Measurements from ENCODE around the gene GJC2. TPM values are rescaled to one million over a fixed set of nuclear protein-coding genes. Genes with fewer than 3 reads are reported as not detected.

The GJC2 gene
- total and polyA plus RNA-seq, 2 donors: 1.2 to 1.5 TPM

- H3K27ac ChIP-seq (ENCODE audit: low read depth in 1 of 2, low read length in 1 of 2): no peak overlapping the region
- WGBS: 90% methylated on average over 2 of the region's 2 CpGs
Observed at GRCh38 chr1:228123505-228123904, 26.2 kb upstream of the GJC2 start.

GRCh38 chr1:228125185-228125584 lies 24.5 kb upstream of the GJC2 start:
- Histone ChIP-seq H3K27me3 (ENCODE audit: control insufficient read depth in 2 of 2, insufficient read depth in 1 of 2, low read length in 1 of 2) (peaks cover 0 to 7% of the 10 kb centered on the region in 2 donors), H3K4me1 (ENCODE audit: control insufficient read depth in 2 of 2, insufficient read depth in 2 of 2, low read length in 2 of 2) (no peaks in the 10 kb centered on the region), H3K9me3 (ENCODE audit: control insufficient read depth in 2 of 2, insufficient read depth in 1 of 2, low read length in 1 of 2) (no peaks in the 10 kb centered on the region), H3K27ac (ENCODE audit: low read depth in 1 of 2, low read length in 1 of 2) (no peak overlapping the region), H3K4me3 (ENCODE audit: low read length in 2 of 2) (no peak overlapping the region), H3K36me3 (ENCODE audit: control insufficient read depth in 2 of 2, insufficient read depth in 2 of 2, low read length in 1 of 2) (no peaks in the 10 kb centered on the region)
- no peak for DNase-seq (ENCODE audit: low read depth in 6 of 9, low spot score in 9 of 9)
- 89% methylated on average over 5 of the region's 5 CpGs for WGBS

More at GRCh38 chr1:228123505-228123904, 26.2 kb upstream of the GJC2 start:
- no peaks in the 10 kb centered on the region for H3K36me3 ChIP-seq (ENCODE audit: control insufficient read depth in 2 of 2, insufficient read depth in 2 of 2, low read length in 1 of 2)
- no peaks in the 10 kb centered on the region for H3K4me1 ChIP-seq (ENCODE audit: control insufficient read depth in 2 of 2, insufficient read depth in 2 of 2, low read length in 2 of 2)
- H3K27me3 ChIP-seq (ENCODE audit: control insufficient read depth in 2 of 2, insufficient read depth in 1 of 2, low read length in 1 of 2): peaks cover 0 to 5% of the 10 kb centered on the region in 2 donors
- H3K4me3 ChIP-seq (ENCODE audit: low read length in 2 of 2): no peak overlapping the region
- peaks cover 0 to 3% of the 10 kb centered on the region in 2 donors for H3K9me3 ChIP-seq (ENCODE audit: control insufficient read depth in 2 of 2, insufficient read depth in 1 of 2, low read length in 1 of 2)
- no peak for DNase-seq (ENCODE audit: low read depth in 6 of 9, low spot score in 9 of 9)

GRCh38 chr1:228131766-228132165 lies 18.0 kb upstream of the GJC2 start:
- Histone ChIP-seq H3K9me3 (ENCODE audit: control insufficient read depth in 2 of 2, insufficient read depth in 1 of 2, low read length in 1 of 2) (no peaks in the 10 kb centered on the region), H3K4me1 (ENCODE audit: control insufficient read depth in 2 of 2, insufficient read depth in 2 of 2, low read length in 2 of 2) (peaks cover 2 to 9% of the 10 kb centered on the region in 2 donors), H3K27me3 (ENCODE audit: control insufficient read depth in 2 of 2, insufficient read depth in 1 of 2, low read length in 1 of 2) (peaks cover 0 to 10% of the 10 kb centered on the region in 2 donors), H3K36me3 (ENCODE audit: control insufficient read depth in 2 of 2, insufficient read depth in 2 of 2, low read length in 1 of 2) (no peaks in the 10 kb centered on the region), H3K4me3 (ENCODE audit: low read length in 2 of 2) (no peak overlapping the region), H3K27ac (ENCODE audit: low read depth in 1 of 2, low read length in 1 of 2) (no peak overlapping the region)
- DNase-seq (ENCODE audit: low read depth in 6 of 9, low spot score in 9 of 9): no peak
- 93% methylated on average over 2 of the region's 2 CpGs for WGBS

GRCh38 chr1:228134591-228134990 lies 15.1 kb upstream of the GJC2 start:
- H3K4me1 ChIP-seq (ENCODE audit: control insufficient read depth in 2 of 2, insufficient read depth in 2 of 2, low read length in 2 of 2): peaks cover 8 to 22% of the 10 kb centered on the region in 2 donors
- peaks cover 0 to 10% of the 10 kb centered on the region in 2 donors for H3K27me3 ChIP-seq (ENCODE audit: control insufficient read depth in 2 of 2, insufficient read depth in 1 of 2, low read length in 1 of 2)
- no peaks in the 10 kb centered on the region for H3K36me3 ChIP-seq (ENCODE audit: control insufficient read depth in 2 of 2, insufficient read depth in 2 of 2, low read length in 1 of 2)
- H3K27ac ChIP-seq (ENCODE audit: low read depth in 1 of 2, low read length in 1 of 2): no peak overlapping the region
- DNase-seq (ENCODE audit: low read depth in 6 of 9, low spot score in 9 of 9): no peak
- 95% methylated on average over 12 of the region's 12 CpGs for WGBS
- H3K9me3 ChIP-seq (ENCODE audit: control insufficient read depth in 2 of 2, insufficient read depth in 1 of 2, low read length in 1 of 2): no peaks in the 10 kb centered on the region
- H3K4me3 ChIP-seq (ENCODE audit: low read length in 2 of 2): no peak overlapping the region

- 80% methylated on average over 1 of the region's 1 CpG for WGBS
- Histone ChIP-seq H3K36me3 (ENCODE audit: control insufficient read depth in 2 of 2, insufficient read depth in 2 of 2, low read length in 1 of 2) (peaks cover 0 to 6% of the 10 kb centered on the region in 2 donors), H3K4me1 (ENCODE audit: control insufficient read depth in 2 of 2, insufficient read depth in 2 of 2, low read length in 2 of 2) (peaks cover 15 to 29% of the 10 kb centered on the region in 2 donors), H3K27me3 (ENCODE audit: control insufficient read depth in 2 of 2, insufficient read depth in 1 of 2, low read length in 1 of 2) (peaks cover 0 to 8% of the 10 kb centered on the region in 2 donors), H3K4me3 (ENCODE audit: low read length in 2 of 2) (no peak overlapping the region), H3K9me3 (ENCODE audit: control insufficient read depth in 2 of 2, insufficient read depth in 1 of 2, low read length in 1 of 2) (peaks cover 0 to 2% of the 10 kb centered on the region in 2 donors), H3K27ac (ENCODE audit: low read depth in 1 of 2, low read length in 1 of 2) (peak overlapping the region in 1 of 2 donors; percentile 6)
- peak in 1 of 9 donors; percentile 62 for DNase-seq (ENCODE audit: low read depth in 6 of 9, low spot score in 9 of 9)
Observed at GRCh38 chr1:228136901-228137300, 12.8 kb upstream of the GJC2 start.

GRCh38 chr1:228139406-228139930 lies 10.3 kb upstream of the GJC2 start:
- 26% methylated on average over 30 of the region's 30 CpGs for WGBS
- peak overlapping the region; percentile 57 to 99 for H3K4me3 ChIP-seq (ENCODE audit: low read length in 2 of 2)
- DNase-seq (ENCODE audit: low read depth in 6 of 9, low spot score in 9 of 9): no peak
- H3K27ac ChIP-seq (ENCODE audit: low read depth in 1 of 2, low read length in 1 of 2): peak overlapping the region; percentile 92 to 96
- peaks cover 0 to 15% of the 10 kb centered on the region in 2 donors for H3K36me3 ChIP-seq (ENCODE audit: control insufficient read depth in 2 of 2, insufficient read depth in 2 of 2, low read length in 1 of 2)
- H3K4me1 ChIP-seq (ENCODE audit: control insufficient read depth in 2 of 2, insufficient read depth in 2 of 2, low read length in 2 of 2): peaks cover 39 to 55% of the 10 kb centered on the region in 2 donors
- H3K27me3 ChIP-seq (ENCODE audit: control insufficient read depth in 2 of 2, insufficient read depth in 1 of 2, low read length in 1 of 2): peaks cover 0 to 6% of the 10 kb centered on the region in 2 donors
- H3K9me3 ChIP-seq (ENCODE audit: control insufficient read depth in 2 of 2, insufficient read depth in 1 of 2, low read length in 1 of 2): peaks cover 0 to 14% of the 10 kb centered on the region in 2 donors

GRCh38 chr1:228139931-228140723 lies 9.6 kb upstream of the GJC2 start, which contains the start of gene GUK1:
GUK1 (plus strand) TSS chr1:228140279; CDS start chr1:228140303, 24 bp downstream.
- WGBS: under 1% methylated on average over 95 of the region's 95 CpGs
- H3K4me1 ChIP-seq (ENCODE audit: control insufficient read depth in 2 of 2, insufficient read depth in 2 of 2, low read length in 2 of 2): peaks cover 46 to 62% of the 10 kb centered on the region in 2 donors

GRCh38 chr1:228140724-228141225 lies 9.0 kb upstream of the GJC2 start:
- Histone ChIP-seq H3K9me3 (ENCODE audit: control insufficient read depth in 2 of 2, insufficient read depth in 1 of 2, low read length in 1 of 2) (peaks cover 0 to 14% of the 10 kb centered on the region in 2 donors), H3K36me3 (ENCODE audit: control insufficient read depth in 2 of 2, insufficient read depth in 2 of 2, low read length in 1 of 2) (peaks cover 7 to 28% of the 10 kb centered on the region in 2 donors), H3K27me3 (ENCODE audit: control insufficient read depth in 2 of 2, insufficient read depth in 1 of 2, low read length in 1 of 2) (no peaks in the 10 kb centered on the region), H3K4me1 (ENCODE audit: control insufficient read depth in 2 of 2, insufficient read depth in 2 of 2, low read length in 2 of 2) (peaks cover 46 to 68% of the 10 kb centered on the region in 2 donors), H3K4me3 (ENCODE audit: low read length in 2 of 2) (peak overlapping the region; percentile 86 to 99), H3K27ac (ENCODE audit: low read depth in 1 of 2, low read length in 1 of 2) (peak overlapping the region; percentile 97 to 100)
- 12% methylated on average over 25 of the region's 25 CpGs for WGBS
- DNase-seq (ENCODE audit: low read depth in 6 of 9, low spot score in 9 of 9): peak in 1 of 9 donors; percentile 43

More at GRCh38 chr1:228139931-228140723, 9.6 kb upstream of the GJC2 start, which contains the start of gene GUK1:
- DNase-seq (ENCODE audit: low read depth in 6 of 9, low spot score in 9 of 9): peak; percentile 96 to 100 (median 100)
- Histone ChIP-seq H3K36me3 (ENCODE audit: control insufficient read depth in 2 of 2, insufficient read depth in 2 of 2, low read length in 1 of 2) (peaks cover under 1 to 22% of the 10 kb centered on the region in 2 donors), H3K27me3 (ENCODE audit: control insufficient read depth in 2 of 2, insufficient read depth in 1 of 2, low read length in 1 of 2) (peaks cover 0 to 2% of the 10 kb centered on the region in 2 donors), H3K9me3 (ENCODE audit: control insufficient read depth in 2 of 2, insufficient read depth in 1 of 2, low read length in 1 of 2) (peaks cover 0 to 14% of the 10 kb centered on the region in 2 donors), H3K27ac (ENCODE audit: low read depth in 1 of 2, low read length in 1 of 2) (peak within 1 kb of the TSS; percentile 97 to 100), H3K4me3 (ENCODE audit: low read length in 2 of 2) (peak within 1 kb of the TSS; percentile 86 to 99)

Measured in thymus (tissue), 11 donors.